Retinal pigment epithelial cell (primary cell): ENCODE data around the gene ARHGAP24.
A peak's percentile ranks its signal among the peaks of the same experiment; 100 is the strongest.

Source experiments
- DNase-seq: peaks from one replicate; pipeline ENCODE4 v3.0.0-alpha.2; 2010; ENCODE audit warnings: low read depth
- H3K4me3 ChIP-seq: 2 replicates; pipeline ENCODE4 v1.5.1; 2011; ENCODE audit warnings: mild to moderate bottlenecking, low read length, control low read depth, moderate library complexity
- CTCF ChIP-seq: conservative IDR thresholded peaks from 2 replicates; pipeline ENCODE4 v1.5.1; 2011; ENCODE audit warnings: low read depth, low read length, control low read depth, inconsistent platforms

ARHGAP24 gene

GRCh38 chr4:86035688-86036087 lies 560.7 kb downstream of the ARHGAP24 start:
- no peak for TF ChIP-seq CTCF
- H3K4me3 ChIP-seq, result no peak overlapping the region
- no peak for DNase-seq

DNA sequence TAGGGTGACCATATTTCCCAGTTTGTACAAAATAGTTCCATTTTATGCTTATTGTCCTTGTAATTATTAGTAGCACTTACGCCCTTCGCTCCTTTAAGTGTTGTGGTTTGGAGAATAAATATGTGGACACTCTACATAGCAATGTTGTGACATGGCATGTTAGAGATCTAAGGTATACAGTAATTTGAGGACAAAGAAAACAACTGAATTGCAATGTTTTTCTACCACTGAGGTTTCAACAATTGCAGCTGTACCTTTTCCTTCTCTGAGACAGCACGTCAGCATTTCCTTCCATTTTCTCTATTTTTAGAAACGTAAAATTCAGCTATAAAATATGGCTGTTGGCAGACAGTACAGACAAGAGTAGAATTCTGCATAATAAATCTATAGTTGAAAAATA lies 561.8 kb downstream of the ARHGAP24 start:
- DNase-seq, result no peak
- TF ChIP-seq CTCF, result no peak
- no peak overlapping the region for H3K4me3 ChIP-seq

GRCh38 chr4:86038037-86038436 lies 563.1 kb downstream of the ARHGAP24 start:
- TF ChIP-seq CTCF, result no peak
- no peak overlapping the region for H3K4me3 ChIP-seq
- no peak for DNase-seq

DNA sequence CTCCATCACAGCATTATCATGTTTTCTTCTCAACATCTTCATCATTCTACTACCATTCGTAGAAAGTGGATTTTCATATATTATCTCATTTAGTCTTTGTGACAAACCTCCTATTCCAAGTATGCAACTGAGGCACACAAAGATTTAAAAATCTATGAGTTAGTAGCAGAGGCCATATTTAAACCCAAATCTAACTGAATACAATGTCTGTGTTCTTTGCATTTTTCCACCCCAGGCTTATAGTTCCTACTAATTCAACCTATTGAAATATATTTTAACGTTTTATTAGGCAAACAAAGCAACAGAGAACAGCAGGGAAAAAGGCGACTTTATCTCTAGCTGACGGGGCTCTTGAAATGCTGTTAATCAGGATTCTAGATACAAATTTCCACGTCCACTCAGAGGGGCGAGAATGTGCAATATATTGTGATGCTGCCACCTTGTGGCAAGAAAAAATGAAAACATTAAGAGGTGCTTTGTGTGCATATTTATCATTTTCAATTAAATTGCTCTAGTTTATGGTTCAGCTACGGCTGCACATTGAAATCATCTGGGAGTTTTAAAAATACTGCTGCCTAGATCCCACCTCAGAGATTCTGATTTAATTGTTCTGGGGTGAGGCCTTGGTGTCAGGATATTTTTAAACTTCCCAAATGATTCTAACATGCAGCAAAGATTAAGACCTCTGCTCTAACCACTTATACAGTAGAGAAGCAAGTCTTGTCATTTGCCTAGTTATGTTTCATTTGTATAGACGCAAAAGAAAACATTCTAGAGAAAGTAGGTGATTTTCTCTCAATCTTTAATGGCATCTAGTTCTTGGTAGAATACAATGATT lies 569.0 kb downstream of the ARHGAP24 start:
- peak; percentile 48 for TF ChIP-seq CTCF
- no peak overlapping the region for H3K4me3 ChIP-seq
- peak; percentile 12 for DNase-seq

- no peak overlapping the region for H3K4me3 ChIP-seq
- TF ChIP-seq CTCF, result no peak
- no peak for DNase-seq
Observed at GRCh38 chr4:86044593-86044985, 569.6 kb downstream of the ARHGAP24 start.

DNA sequence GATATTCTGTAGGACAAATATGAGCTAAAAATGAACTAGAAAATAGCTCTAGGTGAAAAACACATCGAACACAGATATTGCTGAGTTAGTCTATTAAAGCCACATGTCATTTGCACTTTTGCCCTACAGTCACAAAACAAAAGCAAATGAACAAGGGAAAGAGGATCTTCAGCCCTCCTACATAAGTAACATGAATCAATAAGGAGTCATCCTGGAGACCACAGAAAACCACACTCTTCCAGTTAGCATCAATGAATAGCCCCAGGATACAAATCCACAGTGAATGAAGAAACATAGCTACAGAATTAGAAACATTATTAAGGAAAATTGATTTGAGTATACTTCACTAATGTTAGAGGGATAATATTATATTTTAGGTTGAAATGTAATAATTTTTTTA lies 573.5 kb downstream of the ARHGAP24 start:
- H3K4me3 ChIP-seq, result no peak overlapping the region
- no peak for TF ChIP-seq CTCF
- no peak for DNase-seq

- H3K4me3 ChIP-seq, result no peak overlapping the region
- no peak for TF ChIP-seq CTCF
- DNase-seq, result no peak
Observed at GRCh38 chr4:86050496-86050895, 575.5 kb downstream of the ARHGAP24 start.
